DOHH2 (cell line): ENCODE measurements around the gene STX7.

Source experiments
- EZH2phosphoT487 ChIP-seq: fragments of 200-600 bp; sonication (generic); IDR thresholded peaks from 2 replicates; pipeline ENCODE4 v1.6.1; 2017; ENCODE audit warnings: borderline replicate concordance, mild to moderate bottlenecking, antibody characterized with exemption, low read length, moderate library complexity, mixed read lengths
- TF ChIP-seq, protein P1 (sequence below): fragments of 200-600 bp; sonication (generic); IDR thresholded peaks from one replicate; pipeline ENCODE4 v1.5.1; 2014; ENCODE audit warnings: antibody characterized with exemption, mild to moderate bottlenecking, low read depth, low read length; ENCODE audit not compliant: poor library complexity, severe bottlenecking

- TF ChIP-seq, protein P1, sequence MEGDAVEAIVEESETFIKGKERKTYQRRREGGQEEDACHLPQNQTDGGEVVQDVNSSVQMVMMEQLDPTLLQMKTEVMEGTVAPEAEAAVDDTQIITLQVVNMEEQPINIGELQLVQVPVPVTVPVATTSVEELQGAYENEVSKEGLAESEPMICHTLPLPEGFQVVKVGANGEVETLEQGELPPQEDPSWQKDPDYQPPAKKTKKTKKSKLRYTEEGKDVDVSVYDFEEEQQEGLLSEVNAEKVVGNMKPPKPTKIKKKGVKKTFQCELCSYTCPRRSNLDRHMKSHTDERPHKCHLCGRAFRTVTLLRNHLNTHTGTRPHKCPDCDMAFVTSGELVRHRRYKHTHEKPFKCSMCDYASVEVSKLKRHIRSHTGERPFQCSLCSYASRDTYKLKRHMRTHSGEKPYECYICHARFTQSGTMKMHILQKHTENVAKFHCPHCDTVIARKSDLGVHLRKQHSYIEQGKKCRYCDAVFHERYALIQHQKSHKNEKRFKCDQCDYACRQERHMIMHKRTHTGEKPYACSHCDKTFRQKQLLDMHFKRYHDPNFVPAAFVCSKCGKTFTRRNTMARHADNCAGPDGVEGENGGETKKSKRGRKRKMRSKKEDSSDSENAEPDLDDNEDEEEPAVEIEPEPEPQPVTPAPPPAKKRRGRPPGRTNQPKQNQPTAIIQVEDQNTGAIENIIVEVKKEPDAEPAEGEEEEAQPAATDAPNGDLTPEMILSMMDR = no peak
- no peak for TF ChIP-seq EZH2phosphoT487
These were observed 18.0 kb downstream of the STX7 start for GRCh38 chr6:132494954-132495353.
